ENCODE results near the gene PTGIS.

Gene PTGIS

GRCh38 chr20:49549801-49550551 lies 18.0 kb downstream of the PTGIS start:
- H3K27ac ChIP-seq = no peak overlapping the region
- DNase-seq = no peak
- peaks cover 11% of the 10 kb centered on the region for H3K36me3 ChIP-seq (replicated peaks)
- TF ChIP-seq CTCF (IDR thresholded peaks at IDR 0.05; ENCODE audit: low read depth, low read length, missing control alignments) = no peak
- no peaks in the 10 kb centered on the region for H3K27me3 ChIP-seq (replicated peaks)
- no peak overlapping the region for H3K4me3 ChIP-seq (ENCODE audit: low read depth, low read length)
- in situ Hi-C loops (cut with HindIII; ENCODE audit: low pct_ligation_motif_present, low sequenced_read_pairs) = no loop called here

GRCh38 chr20:49548371-49548947 lies 19.5 kb downstream of the PTGIS start:
- no peak for DNase-seq
- Histone ChIP-seq H3K36me3 (replicated peaks) (peaks cover 11% of the 10 kb centered on the region), H3K27me3 (replicated peaks) (no peaks in the 10 kb centered on the region), H3K4me3 (ENCODE audit: low read depth, low read length) (no peak overlapping the region), H3K27ac (no peak overlapping the region)
- in situ Hi-C loops (cut with HindIII; ENCODE audit: low pct_ligation_motif_present, low sequenced_read_pairs) = no loop called here
- no peak for TF ChIP-seq CTCF (IDR thresholded peaks at IDR 0.05; ENCODE audit: low read depth, low read length, missing control alignments)

GRCh38 chr20:49545572-49545971 lies 22.4 kb downstream of the PTGIS start:
- in situ Hi-C loops (cut with HindIII; ENCODE audit: low pct_ligation_motif_present, low sequenced_read_pairs) = no loop called here
- TF ChIP-seq CTCF (IDR thresholded peaks at IDR 0.05; ENCODE audit: low read depth, low read length, missing control alignments) = peak; percentile 53
- H3K4me3 ChIP-seq (ENCODE audit: low read depth, low read length) = no peak overlapping the region
- no peak overlapping the region for H3K27ac ChIP-seq
- DNase-seq = no peak
- peaks cover 11% of the 10 kb centered on the region for H3K36me3 ChIP-seq (replicated peaks)
- H3K27me3 ChIP-seq (replicated peaks) = no peaks in the 10 kb centered on the region

GRCh38 chr20:49544535-49544934 lies 23.4 kb downstream of the PTGIS start:
- DNase-seq = no peak
- Histone ChIP-seq H3K36me3 (replicated peaks) (peaks cover 11% of the 10 kb centered on the region), H3K27me3 (replicated peaks) (no peaks in the 10 kb centered on the region), H3K4me3 (ENCODE audit: low read depth, low read length) (no peak overlapping the region), H3K27ac (no peak overlapping the region)
- no peak for TF ChIP-seq CTCF (IDR thresholded peaks at IDR 0.05; ENCODE audit: low read depth, low read length, missing control alignments)
- in situ Hi-C loops (cut with HindIII; ENCODE audit: low pct_ligation_motif_present, low sequenced_read_pairs) = no loop called here

- no peak for DNase-seq
- in situ Hi-C loops (cut with HindIII; ENCODE audit: low pct_ligation_motif_present, low sequenced_read_pairs) = no loop called here
- H3K27ac ChIP-seq = no peak overlapping the region
- H3K4me3 ChIP-seq (ENCODE audit: low read depth, low read length) = no peak overlapping the region
- no peak for TF ChIP-seq CTCF (IDR thresholded peaks at IDR 0.05; ENCODE audit: low read depth, low read length, missing control alignments)
- peaks cover 11% of the 10 kb centered on the region for H3K36me3 ChIP-seq (replicated peaks)
- no peaks in the 10 kb centered on the region for H3K27me3 ChIP-seq (replicated peaks)
These were observed 24.0 kb downstream of the PTGIS start for GRCh38 chr20:49543858-49544437.
